ENCODE data around the gene NCAM2.

The NCAM2 gene

GRCh38 chr21:21466752-21467151 is 468.5 kb downstream of the NCAM2 start:
- DNase-seq, result no peak

GRCh38 chr21:21468003-21468402 is 469.8 kb downstream of the NCAM2 start:
- no peak for DNase-seq

- no peak for DNase-seq
These were observed 483.0 kb downstream of the NCAM2 start for GRCh38 chr21:21481239-21481638.

- no peak for DNase-seq
These were observed 510.6 kb downstream of the NCAM2 start for GRCh38 chr21:21508859-21509258.

GRCh38 chr21:21530680-21531079 is 532.5 kb downstream of the NCAM2 start:
- DNase-seq, result no peak

- DNase-seq, result no peak
These were observed 549.3 kb downstream of the NCAM2 start for GRCh38 chr21:21547368-21547953.

- no peak for DNase-seq
These were observed 561.3 kb downstream of the NCAM2 start for GRCh38 chr21:21559285-21560045.
